ENCODE data around the gene TIGD2. TPM values are rescaled to one million over a fixed set of nuclear protein-coding genes. Genes with fewer than 3 reads are reported as not detected.

The TIGD2 gene
- total RNA-seq, 4 donors from 2014 or later, result 2.1 to 2.5 (median 2.4) TPM

- no peaks in the 10 kb centered on the region for H3K27me3 ChIP-seq
- WGBS, result 93% methylated on average over 2 of the region's 2 CpGs
- H3K9me3 ChIP-seq, result no peaks in the 10 kb centered on the region
- H3K36me3 ChIP-seq, result no peaks in the 10 kb centered on the region
- no peak overlapping the region for H3K27ac ChIP-seq (replicated peaks in 1 of 4)
- TF ChIP-seq POLR2AphosphoS5 (IDR thresholded peaks at IDR 0.05), result no peak
- TF ChIP-seq CTCF (IDR thresholded peaks at IDR 0.05), result no peak
- no peak for TF ChIP-seq EP300 (IDR thresholded peaks at IDR 0.05)
- TF ChIP-seq POLR2A (IDR thresholded peaks at IDR 0.05; ENCODE audit: low read depth), result no peak
- no peaks in the 10 kb centered on the region for H3K4me1 ChIP-seq
- no peak overlapping the region for H3K4me3 ChIP-seq
- intact Hi-C loops (cut with DNase I), result no loop called here
- no peak for DNase-seq (ENCODE audit: extremely low spot score)
Observed at GRCh38 chr4:89070041-89070440, 41.3 kb upstream of the TIGD2 start.

DNA sequence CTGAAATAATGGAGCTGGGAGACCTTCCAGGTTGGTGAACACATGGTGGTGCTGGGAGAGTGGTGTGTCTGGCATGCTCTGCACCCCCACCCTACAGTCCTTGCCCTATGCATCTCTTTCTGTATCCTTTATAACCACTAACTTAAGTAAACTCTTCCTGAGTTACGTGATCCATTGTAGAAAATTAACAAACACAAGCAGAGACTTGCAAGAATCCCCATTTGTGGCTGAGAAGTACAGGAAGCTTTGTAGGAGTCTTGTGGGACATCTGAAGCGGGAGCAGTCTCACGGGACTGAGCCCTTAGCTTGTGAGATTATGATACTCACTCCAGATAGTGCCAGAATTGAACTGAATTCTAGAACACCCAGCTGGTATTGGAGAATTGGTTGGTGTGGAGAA is 40.0 kb upstream of the TIGD2 start:
- DNase-seq (ENCODE audit: extremely low spot score), result no peak
- no peak overlapping the region for H3K27ac ChIP-seq (replicated peaks in 1 of 4)
- 91% methylated on average over 3 of the region's 3 CpGs for WGBS
- no peak overlapping the region for H3K4me3 ChIP-seq
- H3K4me1 ChIP-seq, result no peaks in the 10 kb centered on the region
- TF ChIP-seq EP300 (IDR thresholded peaks at IDR 0.05) (no peak), POLR2A (IDR thresholded peaks at IDR 0.05; ENCODE audit: low read depth) (no peak), CTCF (IDR thresholded peaks at IDR 0.05) (no peak), POLR2AphosphoS5 (IDR thresholded peaks at IDR 0.05) (no peak)
- H3K36me3 ChIP-seq, result no peaks in the 10 kb centered on the region
- no peaks in the 10 kb centered on the region for H3K9me3 ChIP-seq
- intact Hi-C loops (cut with DNase I), result no loop called here
- no peaks in the 10 kb centered on the region for H3K27me3 ChIP-seq

- Histone ChIP-seq H3K27me3 (no peaks in the 10 kb centered on the region), H3K4me1 (no peaks in the 10 kb centered on the region), H3K36me3 (no peaks in the 10 kb centered on the region), H3K27ac (replicated peaks in 1 of 4) (no peak overlapping the region), H3K9me3 (peaks cover 0 to 4% (median 0%) of the 10 kb centered on the region in 4 donors), H3K4me3 (no peak overlapping the region)
- intact Hi-C loops (cut with DNase I), result no loop called here
- TF ChIP-seq EP300 (IDR thresholded peaks at IDR 0.05) (no peak), POLR2A (IDR thresholded peaks at IDR 0.05; ENCODE audit: low read depth) (no peak), POLR2AphosphoS5 (IDR thresholded peaks at IDR 0.05) (no peak), CTCF (IDR thresholded peaks at IDR 0.05) (no peak)
- DNase-seq (ENCODE audit: extremely low spot score), result no peak
- WGBS, result 100% methylated on average over 1 of the region's 1 CpG
Observed at GRCh38 chr4:89072921-89073320, 38.4 kb upstream of the TIGD2 start.

DNA sequence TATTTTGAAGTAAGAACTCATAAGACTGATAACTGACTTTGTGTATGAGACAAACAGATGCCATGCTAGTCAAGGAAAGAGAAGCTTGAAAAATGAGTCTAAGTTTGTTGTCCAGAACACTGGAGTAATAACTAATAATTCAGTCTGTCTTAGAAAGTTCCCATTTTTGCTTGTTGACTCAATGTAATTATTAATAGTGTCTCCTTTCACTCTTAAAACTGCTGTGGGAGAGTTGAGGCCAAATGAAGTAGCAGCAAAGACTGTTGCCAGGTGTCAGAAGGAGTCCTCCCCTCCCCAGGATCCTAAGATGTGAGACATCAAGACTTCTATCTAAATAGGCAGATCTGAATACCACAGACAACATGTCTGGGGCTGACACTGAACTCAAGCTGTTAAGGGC is 33.6 kb upstream of the TIGD2 start:
- Histone ChIP-seq H3K36me3 (no peaks in the 10 kb centered on the region), H3K4me3 (no peak overlapping the region), H3K27ac (replicated peaks in 1 of 4) (no peak overlapping the region), H3K4me1 (no peaks in the 10 kb centered on the region), H3K27me3 (no peaks in the 10 kb centered on the region), H3K9me3 (peaks cover 0 to 9% (median 6%) of the 10 kb centered on the region in 4 donors)
- intact Hi-C loops (cut with DNase I), result no loop called here
- DNase-seq (ENCODE audit: extremely low spot score), result no peak
- TF ChIP-seq EP300 (IDR thresholded peaks at IDR 0.05), result no peak
- TF ChIP-seq CTCF (IDR thresholded peaks at IDR 0.05), result no peak
- no peak for TF ChIP-seq POLR2AphosphoS5 (IDR thresholded peaks at IDR 0.05)
- no peak for TF ChIP-seq POLR2A (IDR thresholded peaks at IDR 0.05; ENCODE audit: low read depth)

GRCh38 chr4:89078300-89078699 is 33.0 kb upstream of the TIGD2 start:
- intact Hi-C loops (cut with DNase I), result no loop called here
- Histone ChIP-seq H3K36me3 (no peaks in the 10 kb centered on the region), H3K27ac (replicated peaks in 1 of 4) (no peak overlapping the region), H3K9me3 (peaks cover 0 to 9% (median 6%) of the 10 kb centered on the region in 4 donors), H3K4me3 (no peak overlapping the region), H3K4me1 (no peaks in the 10 kb centered on the region), H3K27me3 (no peaks in the 10 kb centered on the region)
- DNase-seq (ENCODE audit: extremely low spot score), result no peak
- whole genome bisulfite sequencing, result 89% methylated on average over 1 of the region's 1 CpG
- no peak for TF ChIP-seq EP300 (IDR thresholded peaks at IDR 0.05)
- TF ChIP-seq CTCF (IDR thresholded peaks at IDR 0.05), result no peak
- no peak for TF ChIP-seq POLR2A (IDR thresholded peaks at IDR 0.05; ENCODE audit: low read depth)
- no peak for TF ChIP-seq POLR2AphosphoS5 (IDR thresholded peaks at IDR 0.05)

Measured in esophagus muscularis mucosa (tissue), 4 donors.